GM19025 (cell line): ENCODE data around the gene CTNNBL1.

ENCODE experiments used
- ATAC-seq: cut with Tn5 transposase; IDR thresholded peaks from one replicate; pipeline ENCODE4 v1.9.1; 2021; ENCODE audit warnings: mild to moderate bottlenecking, low read depth, moderate library complexity; ENCODE audit not compliant: unreplicated experiment

The CTNNBL1 gene

GRCh38 chr20:37893566-37894241 is 199.9 kb downstream of the CTNNBL1 start:
- ATAC-seq = no peak

GRCh38 chr20:37894454-37894853 is 200.6 kb downstream of the CTNNBL1 start:
- no peak for ATAC-seq

- no peak for ATAC-seq
Observed at GRCh38 chr20:37895166-37895565, 201.3 kb downstream of the CTNNBL1 start.

- ATAC-seq = no peak
Observed at GRCh38 chr20:37896932-37897548, 203.2 kb downstream of the CTNNBL1 start.

GRCh38 chr20:37898233-37899104 is 204.6 kb downstream of the CTNNBL1 start:
- no peak for ATAC-seq

- no peak for ATAC-seq
Observed at GRCh38 chr20:37899105-37900045, 205.5 kb downstream of the CTNNBL1 start.

GRCh38 chr20:37901240-37901639 is 207.4 kb downstream of the CTNNBL1 start:
- ATAC-seq = no peak

- ATAC-seq = no peak
Observed at GRCh38 chr20:37901654-37902503, 208.0 kb downstream of the CTNNBL1 start.

- ATAC-seq = no peak
Observed at GRCh38 chr20:37902504-37903313, 208.9 kb downstream of the CTNNBL1 start, which contains the start of gene VSTM2L. TSS of gene VSTM2L (plus strand) at chr20:37903127. CDS start at chr20:37903351, 224 bp downstream.

GRCh38 chr20:37903317-37904007 is 209.6 kb downstream of the CTNNBL1 start:
- no peak for ATAC-seq

GRCh38 chr20:37904008-37904642 is 210.3 kb downstream of the CTNNBL1 start:
- ATAC-seq = no peak

- ATAC-seq = no peak
Observed at GRCh38 chr20:37904845-37905373, 211.1 kb downstream of the CTNNBL1 start.

- ATAC-seq = no peak
Observed at GRCh38 chr20:37905671-37906613, 212.1 kb downstream of the CTNNBL1 start.

GRCh38 chr20:37907330-37907676 is 213.5 kb downstream of the CTNNBL1 start:
- ATAC-seq = no peak

- no peak for ATAC-seq
Observed at GRCh38 chr20:37907677-37908401, 214.0 kb downstream of the CTNNBL1 start.
